Transverse colon (tissue), 4 donors: ENCODE results near the gene RNASE9.

Source experiments
- CTCF ChIP-seq, 5 experiments: fragments of 200-600 bp in 3 of 5; fragments of 450-650 bp in 2 of 5; sonication (generic) in 3 of 5; IDR thresholded peaks; 1 replicate in 2 of 5; 2 replicates in 3 of 5; pipeline ENCODE4 v1.5.1; 2016 to 2017; ENCODE audit warnings: antibody characterized with exemption in 5 of 5, inconsistent platforms in 3 of 5, mild to moderate bottlenecking in 2 of 5, moderate library complexity in 1 of 5
- POLR2AphosphoS5 ChIP-seq, 3 donors: sonication (generic); formaldehyde crosslinking; IDR thresholded peaks; one replicate each; pipeline ENCODE4 v1.6.1; 2016; ENCODE audit warnings: antibody characterized with exemption in 3 of 3

GRCh38 chr14:20606902-20607242, 46.0 kb upstream of the RNASE9 start:
- TF ChIP-seq CTCF (IDR thresholded peaks at IDR 0.05), result no peak
- no peak for TF ChIP-seq POLR2AphosphoS5 (IDR thresholded peaks at IDR 0.05)
